Lung (tissue), 12 donors: ENCODE data around the gene PPP1R9B. TPM values are rescaled to one million over a fixed set of nuclear protein-coding genes. Genes with fewer than 3 reads are reported as not detected.
A peak's percentile ranks its signal among the peaks of the same experiment; 100 is the strongest.

Source experiments
- ATAC-seq: fragments of 200-7000 bp; cut with Tn5 transposase; one replicate; pipeline ENCODE4 v1.9.1; 2020; ENCODE audit warnings: moderate number of reproducible peaks; ENCODE audit not compliant: insufficient read depth, low FRiP score
- DNase-seq, 3 donors: peaks; one replicate each; pipeline ENCODE4 v3.0.0-alpha.2; 2013 to 2017
- H3K27ac ChIP-seq, 2 donors: one replicate each; pipeline ENCODE4 v1.5.1; 2013; ENCODE audit warnings: mild to moderate bottlenecking in 2 of 2, moderate library complexity in 2 of 2, control low read depth in 1 of 2, inconsistent platforms in 1 of 2, low read depth in 1 of 2, low read length in 1 of 2
- H3K27me3 ChIP-seq, 3 donors: one replicate each; pipeline ENCODE4 v1.5.1; 2013; ENCODE audit warnings: low read length in 2 of 3; ENCODE audit not compliant: control insufficient read depth in 3 of 3, insufficient read depth in 3 of 3
- H3K36me3 ChIP-seq, 4 donors: one replicate each; pipeline ENCODE4 v1.5.1; 2013; ENCODE audit warnings: low read length in 4 of 4, mild to moderate bottlenecking in 1 of 4, moderate library complexity in 1 of 4; ENCODE audit not compliant: control insufficient read depth in 4 of 4, insufficient read depth in 4 of 4
- H3K4me1 ChIP-seq, 5 donors: one replicate each; pipeline ENCODE4 v1.5.1; 2013; ENCODE audit warnings: low read length in 5 of 5, mild to moderate bottlenecking in 2 of 5, moderate library complexity in 1 of 5; ENCODE audit not compliant: control insufficient read depth in 5 of 5, insufficient read depth in 5 of 5
- H3K4me3 ChIP-seq: one replicate; pipeline ENCODE4 v1.5.1; 2013; ENCODE audit warnings: mild to moderate bottlenecking, control low read depth, moderate library complexity
- H3K9ac ChIP-seq, 2 donors: one replicate each; pipeline ENCODE4 v1.5.1; 2013; ENCODE audit warnings: low read length in 2 of 2, control low read depth in 1 of 2; ENCODE audit not compliant: insufficient read depth in 1 of 2
- H3K9me3 ChIP-seq, 4 donors: one replicate each; pipeline ENCODE4 v1.5.1; 2013; ENCODE audit warnings: low read length in 3 of 4, mild to moderate bottlenecking in 1 of 4, moderate library complexity in 1 of 4; ENCODE audit not compliant: control insufficient read depth in 4 of 4, insufficient read depth in 3 of 4
- WGBS, 2 donors: extraction: QIAGEN DNeasy Blood & Tissue Kit; methylation state at CpG; one replicate each; pipeline ENCODE4 v1.1.7; 2013; 5-methylcytosine and 5-hydroxymethylcytosine counted together
- polyA plus RNA-seq, 2 donors: library from polyadenylated mRNA; stranded (reverse); fragments of 200-250 nt; gene quantifications; one replicate each; pipeline ENCODE4 v1.2.1, GENCODE V29; 2013
- total RNA-seq, 2 donors: library from RNA; depleted of rRNA in 1 of 2; stranded (reverse); fragments of >200 nt in 1 of 2; gene quantifications; one replicate each; pipeline ENCODE4 v1.2.1, GENCODE V29; 2014 to 2021
- TF ChIP-seq, protein P1 (sequence below): IDR thresholded peaks from 2 replicates; pipeline ENCODE4 v1.5.1; 2012; ENCODE audit warnings: mild to moderate bottlenecking; ENCODE audit errors: control extremely low read depth, extremely low read depth
- donor health status: control.
- donor health status: control.
- donor health status: Bipolar disorder and iron deficiency.
- donor health status: healthy.
- donor health status: DM: yes; HTN: yes; CAD: no.

PPP1R9B gene
- total and polyA plus RNA-seq, 4 donors = 31.7 to 77.4 (median 49.8) TPM

DNA sequence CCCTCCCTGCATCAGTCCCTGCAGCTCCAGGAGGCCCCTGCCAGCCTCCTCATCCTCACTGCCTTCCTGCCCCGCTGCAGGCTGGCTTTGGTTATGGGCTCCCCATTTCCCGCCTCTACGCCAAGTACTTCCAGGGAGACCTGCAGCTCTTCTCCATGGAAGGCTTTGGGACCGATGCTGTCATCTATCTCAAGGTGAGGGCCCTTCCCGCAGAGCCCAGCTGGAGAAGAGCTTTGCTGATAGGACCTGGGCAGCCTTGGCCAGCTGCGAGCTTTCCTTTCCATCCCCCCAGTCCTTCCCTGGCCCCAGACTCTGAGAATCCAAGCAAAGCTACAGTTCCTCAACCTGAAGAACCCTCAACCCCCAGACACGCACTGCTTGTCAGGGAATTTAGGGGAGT is 41.3 kb downstream of the PPP1R9B start:
- H3K9me3 ChIP-seq = no peaks in the 10 kb centered on the region
- ATAC-seq (no peak), DNase-seq (no peak)
- H3K9ac ChIP-seq = no peak overlapping the region
- TF ChIP-seq, protein P1, sequence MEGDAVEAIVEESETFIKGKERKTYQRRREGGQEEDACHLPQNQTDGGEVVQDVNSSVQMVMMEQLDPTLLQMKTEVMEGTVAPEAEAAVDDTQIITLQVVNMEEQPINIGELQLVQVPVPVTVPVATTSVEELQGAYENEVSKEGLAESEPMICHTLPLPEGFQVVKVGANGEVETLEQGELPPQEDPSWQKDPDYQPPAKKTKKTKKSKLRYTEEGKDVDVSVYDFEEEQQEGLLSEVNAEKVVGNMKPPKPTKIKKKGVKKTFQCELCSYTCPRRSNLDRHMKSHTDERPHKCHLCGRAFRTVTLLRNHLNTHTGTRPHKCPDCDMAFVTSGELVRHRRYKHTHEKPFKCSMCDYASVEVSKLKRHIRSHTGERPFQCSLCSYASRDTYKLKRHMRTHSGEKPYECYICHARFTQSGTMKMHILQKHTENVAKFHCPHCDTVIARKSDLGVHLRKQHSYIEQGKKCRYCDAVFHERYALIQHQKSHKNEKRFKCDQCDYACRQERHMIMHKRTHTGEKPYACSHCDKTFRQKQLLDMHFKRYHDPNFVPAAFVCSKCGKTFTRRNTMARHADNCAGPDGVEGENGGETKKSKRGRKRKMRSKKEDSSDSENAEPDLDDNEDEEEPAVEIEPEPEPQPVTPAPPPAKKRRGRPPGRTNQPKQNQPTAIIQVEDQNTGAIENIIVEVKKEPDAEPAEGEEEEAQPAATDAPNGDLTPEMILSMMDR = no peak
- H3K36me3 ChIP-seq = peaks cover 0 to 45% (median 20%) of the 10 kb centered on the region in 4 donors
- no peak overlapping the region for H3K4me3 ChIP-seq
- no peaks in the 10 kb centered on the region for H3K27me3 ChIP-seq
- 83 to 91% methylated on average over 7 of the region's 7 CpGs for WGBS, 2 donors
- peak overlapping the region in 1 of 2 donors; percentile 93 for H3K27ac ChIP-seq
- peaks cover 0 to 7% (median 4%) of the 10 kb centered on the region in 5 donors for H3K4me1 ChIP-seq

DNA sequence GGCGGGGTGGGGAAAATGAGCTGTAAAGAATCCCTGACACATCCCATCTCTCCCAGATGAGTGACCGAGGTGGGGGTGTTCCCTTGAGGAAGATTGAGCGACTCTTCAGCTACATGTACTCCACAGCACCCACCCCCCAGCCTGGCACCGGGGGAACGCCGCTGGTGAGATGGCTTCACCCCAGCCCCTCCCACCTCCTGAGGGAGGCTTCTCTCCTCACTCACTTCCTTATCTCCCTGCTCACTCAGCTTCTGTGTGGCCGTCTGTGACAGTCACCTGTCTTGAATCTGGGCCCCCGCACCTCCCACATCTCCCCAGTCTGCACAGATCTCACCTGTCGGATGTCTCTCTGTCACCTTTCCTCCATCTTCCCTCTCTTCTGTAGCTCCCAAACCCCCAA is 41.9 kb downstream of the PPP1R9B start:
- Histone ChIP-seq H3K36me3 (peaks cover 0 to 47% (median 21%) of the 10 kb centered on the region in 4 donors), H3K4me3 (no peak overlapping the region)
- ATAC-seq = no peak

DNA sequence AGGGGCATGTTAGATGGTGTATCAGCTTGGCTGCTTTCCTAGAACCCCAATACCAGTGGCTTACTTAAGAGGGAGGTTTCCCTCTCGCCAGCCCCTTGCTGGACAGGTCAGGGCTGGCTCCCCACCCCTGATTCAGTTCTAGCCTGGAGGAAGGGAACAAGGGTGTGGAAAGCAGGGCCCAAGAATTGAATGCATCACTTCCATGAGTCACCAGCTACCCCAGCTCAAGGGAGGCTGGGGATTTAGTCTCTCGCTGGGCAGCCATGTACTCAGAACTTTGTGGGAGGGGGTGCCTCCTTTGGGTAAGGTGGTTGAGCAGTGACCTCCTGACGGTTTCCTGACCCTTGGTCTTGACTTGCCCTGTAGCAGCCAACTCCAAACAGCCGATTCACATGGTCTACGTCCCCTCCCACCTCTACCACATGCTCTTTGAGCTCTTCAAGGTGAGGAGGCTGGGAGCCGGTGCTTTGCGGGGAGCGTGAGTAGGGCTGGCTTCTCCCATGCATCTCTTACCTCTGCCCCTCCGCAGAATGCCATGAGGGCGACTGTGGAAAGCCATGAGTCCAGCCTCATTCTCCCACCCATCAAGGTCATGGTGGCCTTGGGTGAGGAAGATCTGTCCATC is 42.6 kb downstream of the PPP1R9B start:
- TF ChIP-seq, protein P1 = no peak
- Histone ChIP-seq H3K27ac (peak overlapping the region in 1 of 2 donors; percentile 74), H3K9me3 (no peaks in the 10 kb centered on the region), H3K27me3 (no peaks in the 10 kb centered on the region), H3K4me1 (peaks cover 0 to 7% (median 4%) of the 10 kb centered on the region in 5 donors), H3K4me3 (no peak overlapping the region), H3K9ac (no peak overlapping the region), H3K36me3 (peaks cover 0 to 48% (median 22%) of the 10 kb centered on the region in 4 donors)
- ATAC-seq = no peak
- DNase-seq = no peak
- 92 to 93% methylated on average over 10 of the region's 10 CpGs for WGBS, 2 donors

More for the DNA sequence above, 41.9 kb downstream of the PPP1R9B start:
- Histone ChIP-seq H3K27me3 (no peaks in the 10 kb centered on the region), H3K9ac (no peak overlapping the region), H3K9me3 (no peaks in the 10 kb centered on the region), H3K4me1 (peaks cover 0 to 7% (median 4%) of the 10 kb centered on the region in 5 donors), H3K27ac (peak overlapping the region in 1 of 2 donors; percentile 74)
- WGBS, 2 donors = 83 to 84% methylated on average over 9 of the region's 9 CpGs
- TF ChIP-seq, protein P1 = no peak
- DNase-seq = no peak
